Measurements from ENCODE around the gene LAMB3. TPM values are rescaled to one million over a fixed set of nuclear protein-coding genes. Genes with fewer than 3 reads are reported as not detected.

LAMB3 gene
- total RNA-seq, 4 donors from 2014 or later, result 74.2 to 165 (median 127) TPM

DNA sequence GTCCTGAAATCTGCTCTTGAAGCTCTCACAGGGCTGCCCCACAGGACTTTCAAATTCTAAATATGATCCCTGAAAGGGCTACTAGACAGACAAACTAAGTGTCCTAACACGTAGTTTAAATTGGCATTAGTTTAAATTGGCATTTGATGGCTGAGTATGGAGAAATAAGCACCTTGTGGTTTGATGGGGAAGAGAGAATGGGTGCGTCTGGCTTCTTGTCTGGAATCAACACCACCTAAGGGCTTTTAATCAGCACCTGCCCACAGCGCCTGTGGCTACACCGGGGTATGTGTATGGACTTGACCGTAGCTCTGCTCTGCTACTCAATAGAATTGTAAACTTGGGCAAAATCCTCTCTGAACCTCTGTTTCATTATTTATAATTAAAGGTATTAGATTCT is 5.7 kb upstream of the LAMB3 start:
- TF ChIP-seq POLR2AphosphoS5 (IDR thresholded peaks at IDR 0.05) (no peak), POLR2A (IDR thresholded peaks at IDR 0.05) (no peak), EP300 (IDR thresholded peaks at IDR 0.05) (no peak)
- TF ChIP-seq, protein P1, sequence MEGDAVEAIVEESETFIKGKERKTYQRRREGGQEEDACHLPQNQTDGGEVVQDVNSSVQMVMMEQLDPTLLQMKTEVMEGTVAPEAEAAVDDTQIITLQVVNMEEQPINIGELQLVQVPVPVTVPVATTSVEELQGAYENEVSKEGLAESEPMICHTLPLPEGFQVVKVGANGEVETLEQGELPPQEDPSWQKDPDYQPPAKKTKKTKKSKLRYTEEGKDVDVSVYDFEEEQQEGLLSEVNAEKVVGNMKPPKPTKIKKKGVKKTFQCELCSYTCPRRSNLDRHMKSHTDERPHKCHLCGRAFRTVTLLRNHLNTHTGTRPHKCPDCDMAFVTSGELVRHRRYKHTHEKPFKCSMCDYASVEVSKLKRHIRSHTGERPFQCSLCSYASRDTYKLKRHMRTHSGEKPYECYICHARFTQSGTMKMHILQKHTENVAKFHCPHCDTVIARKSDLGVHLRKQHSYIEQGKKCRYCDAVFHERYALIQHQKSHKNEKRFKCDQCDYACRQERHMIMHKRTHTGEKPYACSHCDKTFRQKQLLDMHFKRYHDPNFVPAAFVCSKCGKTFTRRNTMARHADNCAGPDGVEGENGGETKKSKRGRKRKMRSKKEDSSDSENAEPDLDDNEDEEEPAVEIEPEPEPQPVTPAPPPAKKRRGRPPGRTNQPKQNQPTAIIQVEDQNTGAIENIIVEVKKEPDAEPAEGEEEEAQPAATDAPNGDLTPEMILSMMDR (IDR thresholded peaks at IDR 0.05), result no peak
- H3K9me3 ChIP-seq, result no peaks in the 10 kb centered on the region
- H3K4me1 ChIP-seq, result peaks cover 31% of the 10 kb centered on the region
- H3K4me3 ChIP-seq, result no peak overlapping the region
- peaks cover 3% of the 10 kb centered on the region for H3K27me3 ChIP-seq
- no peak overlapping the region for H3K27ac ChIP-seq
- WGBS, result 55% methylated on average over 5 of the region's 5 CpGs
- no peaks in the 10 kb centered on the region for H3K36me3 ChIP-seq
- no peak for DNase-seq (ENCODE audit: low spot score in 2 of 2)

DNA sequence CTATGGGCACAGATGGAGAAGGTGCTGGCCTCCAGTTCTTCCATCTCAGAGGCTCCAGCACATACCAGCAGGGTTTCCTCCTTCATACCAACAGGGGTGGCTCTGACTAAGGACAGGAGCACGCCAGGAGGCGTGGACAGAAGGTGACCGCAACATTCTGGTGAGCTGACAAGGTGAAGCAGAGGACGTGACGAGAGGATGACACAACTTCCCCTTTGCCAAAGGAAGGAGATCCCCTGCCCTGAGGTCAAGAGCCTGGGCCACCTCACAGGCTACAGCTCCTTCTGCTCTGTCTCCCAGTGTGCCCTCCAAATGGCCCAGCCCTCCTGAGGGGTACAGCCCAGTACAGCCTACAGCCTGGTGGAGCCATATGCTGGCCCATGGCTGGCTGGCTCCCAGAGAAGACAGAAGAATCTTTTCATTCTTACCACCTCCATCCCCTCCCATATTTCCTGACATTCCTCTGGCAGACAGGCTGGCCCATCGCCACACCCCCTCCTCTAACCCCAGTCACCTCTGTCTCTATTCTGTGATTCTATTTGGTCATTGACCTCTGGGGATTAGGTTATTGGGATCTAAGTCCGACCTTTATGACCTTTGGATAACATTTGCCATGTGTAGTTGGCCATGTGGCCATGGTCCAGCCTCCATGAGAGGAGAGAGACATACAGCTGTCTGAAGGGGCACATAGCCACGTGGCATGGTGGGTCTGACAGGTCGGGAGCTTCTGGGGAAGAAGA is 5.1 kb upstream of the LAMB3 start:
- WGBS, result 76% methylated on average over 7 of the region's 9 CpGs
- TF ChIP-seq, protein P1 (IDR thresholded peaks at IDR 0.05), result no peak
- TF ChIP-seq EP300 (IDR thresholded peaks at IDR 0.05) (no peak), POLR2AphosphoS5 (IDR thresholded peaks at IDR 0.05) (no peak), POLR2A (IDR thresholded peaks at IDR 0.05) (no peak)
- Histone ChIP-seq H3K4me1 (peaks cover 37% of the 10 kb centered on the region), H3K27me3 (peaks cover 3% of the 10 kb centered on the region), H3K9me3 (no peaks in the 10 kb centered on the region), H3K36me3 (no peaks in the 10 kb centered on the region), H3K4me3 (no peak overlapping the region), H3K27ac (no peak overlapping the region)
- DNase-seq (ENCODE audit: low spot score in 2 of 2), result no peak

DNA sequence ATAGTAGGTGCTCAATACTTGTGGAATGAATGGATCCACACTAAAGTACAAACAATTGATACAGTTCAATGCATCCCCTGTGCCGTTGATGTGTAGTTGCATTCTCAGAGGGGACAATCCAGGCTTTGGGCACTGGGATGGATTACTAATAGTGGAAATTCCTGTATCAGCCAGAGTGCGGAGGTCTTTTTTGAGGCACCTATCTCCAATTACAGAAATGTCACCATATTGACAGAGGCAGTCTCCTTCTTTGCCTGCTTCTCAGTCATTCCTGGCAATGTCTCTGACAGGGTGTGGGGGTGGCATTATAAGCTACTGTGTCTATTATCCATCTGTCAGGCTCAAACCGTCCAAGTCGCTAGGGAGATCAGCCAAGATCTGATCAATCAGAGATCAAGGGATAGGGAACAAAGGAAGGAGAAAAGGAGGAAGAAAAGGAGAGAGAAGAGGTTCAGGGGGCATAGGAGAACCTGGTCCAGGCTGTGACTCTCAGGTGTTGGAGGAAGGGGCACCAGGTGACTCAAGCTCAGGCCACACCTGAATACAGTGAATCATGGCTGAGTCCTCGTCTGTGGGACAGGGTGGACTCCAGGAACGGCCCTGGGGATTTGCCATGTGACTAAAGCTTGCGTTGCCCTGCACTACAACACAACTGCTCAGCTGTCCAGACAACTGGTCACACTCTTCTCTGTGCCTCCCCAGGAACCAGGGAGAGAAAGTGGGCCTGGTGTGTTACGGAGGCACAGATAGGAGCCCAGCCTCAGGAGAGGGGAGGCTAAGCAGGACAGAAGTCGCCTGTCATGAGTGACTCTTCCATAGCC is 3.4 kb upstream of the LAMB3 start:
- no peaks in the 10 kb centered on the region for H3K9me3 ChIP-seq
- 75% methylated on average over 9 of the region's 9 CpGs for WGBS
- no peak overlapping the region for H3K27ac ChIP-seq
- no peaks in the 10 kb centered on the region for H3K36me3 ChIP-seq
- H3K27me3 ChIP-seq, result peaks cover 3% of the 10 kb centered on the region
- H3K4me3 ChIP-seq, result no peak overlapping the region
- H3K4me1 ChIP-seq, result peaks cover 54% of the 10 kb centered on the region
- DNase-seq (ENCODE audit: low spot score in 2 of 2), result no peak
- TF ChIP-seq POLR2A (IDR thresholded peaks at IDR 0.05) (no peak), EP300 (IDR thresholded peaks at IDR 0.05) (no peak), POLR2AphosphoS5 (IDR thresholded peaks at IDR 0.05) (no peak)
- TF ChIP-seq, protein P1 (IDR thresholded peaks at IDR 0.05), result no peak

DNA sequence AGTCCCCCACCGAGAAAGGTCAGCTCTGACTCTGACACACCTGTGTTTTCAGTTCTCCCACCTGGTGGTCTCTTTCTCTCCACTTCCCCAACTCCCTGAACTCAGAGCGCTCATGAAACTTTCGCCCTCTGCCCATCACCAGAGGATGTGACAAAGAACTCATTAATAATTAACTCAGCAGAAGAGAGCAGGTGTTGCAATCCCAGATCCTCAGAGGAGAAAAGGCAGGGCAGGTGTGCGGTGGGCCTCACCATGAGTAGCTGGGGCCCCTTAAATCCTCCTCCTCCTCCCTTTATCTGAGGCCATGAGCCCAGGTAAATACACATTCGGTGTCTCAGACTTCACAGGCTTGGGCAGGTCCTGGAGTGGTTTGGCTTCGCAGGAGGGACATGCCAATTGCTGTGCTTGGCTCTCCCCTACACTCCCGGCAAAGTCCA is 1.7 kb upstream of the LAMB3 start:
- peak overlapping the region; percentile 42 for H3K27ac ChIP-seq
- H3K4me3 ChIP-seq, result no peak overlapping the region
- TF ChIP-seq, protein P1 (IDR thresholded peaks at IDR 0.05), result no peak
- TF ChIP-seq EP300 (IDR thresholded peaks at IDR 0.05) (no peak), POLR2AphosphoS5 (IDR thresholded peaks at IDR 0.05) (no peak), POLR2A (IDR thresholded peaks at IDR 0.05) (no peak)
- DNase-seq (ENCODE audit: low spot score in 2 of 2), result no peak
- no peaks in the 10 kb centered on the region for H3K9me3 ChIP-seq
- 70% methylated on average over 7 of the region's 7 CpGs for WGBS
- no peaks in the 10 kb centered on the region for H3K36me3 ChIP-seq
- H3K27me3 ChIP-seq, result peaks cover 3% of the 10 kb centered on the region
- H3K4me1 ChIP-seq, result peaks cover 71% of the 10 kb centered on the region

DNA sequence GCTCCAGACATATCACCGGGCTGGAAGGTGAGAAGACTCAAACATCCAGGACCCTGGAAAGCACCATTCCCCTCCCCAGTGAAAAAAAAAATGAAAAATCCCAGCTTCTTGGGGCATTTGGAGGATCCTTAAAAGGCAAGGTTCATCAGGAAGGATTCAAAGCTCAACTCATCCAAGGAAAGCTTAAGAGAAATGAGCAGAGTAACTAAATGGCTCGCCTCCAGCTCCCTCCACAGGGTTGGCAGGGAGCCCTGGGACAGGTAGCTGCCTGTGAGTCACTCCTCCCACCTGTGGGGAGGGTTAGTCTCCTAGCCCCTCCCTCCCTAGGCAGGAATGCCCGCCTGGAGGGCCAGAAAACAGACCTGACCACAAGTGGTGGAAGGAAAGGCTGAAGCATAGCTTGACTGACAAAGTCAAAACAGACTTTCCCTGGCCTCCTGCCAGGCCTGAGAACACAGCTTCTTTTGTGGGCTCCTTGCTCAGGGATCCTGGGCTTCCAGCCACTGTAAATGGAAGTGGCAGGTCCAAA is 712 bp upstream of the LAMB3 start:
- 41% methylated on average over 3 of the region's 3 CpGs for WGBS
- DNase-seq (ENCODE audit: low spot score in 2 of 2), result peak; percentile 89 to 90
- H3K36me3 ChIP-seq, result no peaks in the 10 kb centered on the region
- peak overlapping the region; percentile 72 for H3K27ac ChIP-seq
- H3K4me1 ChIP-seq, result peaks cover 70% of the 10 kb centered on the region
- H3K27me3 ChIP-seq, result no peaks in the 10 kb centered on the region
- no peaks in the 10 kb centered on the region for H3K9me3 ChIP-seq
- H3K4me3 ChIP-seq, result peak overlapping the region; percentile 27
- TF ChIP-seq POLR2A (IDR thresholded peaks at IDR 0.05) (no peak), POLR2AphosphoS5 (IDR thresholded peaks at IDR 0.05) (peak in 1 of 3 donors; percentile 15)
